Measurements from ENCODE around the gene VLDLR. TPM values are rescaled to one million over a fixed set of nuclear protein-coding genes. Genes with fewer than 3 reads are reported as not detected.
A peak's percentile ranks its signal among the peaks of the same experiment; 100 is the strongest.

Gene VLDLR
- polyA plus RNA-seq, 2 donors = 11.0 to 13.4 TPM

- Histone ChIP-seq H3K4me3 (ENCODE audit: low read depth in 1 of 2, low read length in 2 of 2) (no peak overlapping the region), H3K27me3 (ENCODE audit: control insufficient read depth in 1 of 2, insufficient read depth in 2 of 2, low read length in 2 of 2) (no peaks in the 10 kb centered on the region), H3K36me3 (ENCODE audit: control insufficient read depth in 2 of 2, insufficient read depth in 2 of 2, low read length in 1 of 2) (peaks cover 4 to 6% of the 10 kb centered on the region in 2 donors), H3K27ac (ENCODE audit: low read depth in 2 of 2, low read length in 1 of 2) (peak overlapping the region; percentile 13 to 79), H3K4me1 (ENCODE audit: control insufficient read depth in 2 of 2, insufficient read depth in 2 of 2, low read length in 1 of 2) (no peaks in the 10 kb centered on the region), H3K9me3 (ENCODE audit: control insufficient read depth in 2 of 2, insufficient read depth in 1 of 2, low read depth in 1 of 2, low read length in 1 of 2) (no peaks in the 10 kb centered on the region)
- 21 to 61% methylated on average over 3 of the region's 3 CpGs for WGBS, 2 donors
These were observed 33.9 kb downstream of the VLDLR start for GRCh38 chr9:2655411-2655901.

GRCh38 chr9:2657427-2657826 is 35.8 kb downstream of the VLDLR start:
- peaks cover 4% of the 10 kb centered on the region in 2 donors for H3K36me3 ChIP-seq (ENCODE audit: control insufficient read depth in 2 of 2, insufficient read depth in 2 of 2, low read length in 1 of 2)
- H3K27ac ChIP-seq (ENCODE audit: low read depth in 2 of 2, low read length in 1 of 2) = no peak overlapping the region
- H3K4me1 ChIP-seq (ENCODE audit: control insufficient read depth in 2 of 2, insufficient read depth in 2 of 2, low read length in 1 of 2) = no peaks in the 10 kb centered on the region
- no peak overlapping the region for H3K4me3 ChIP-seq (ENCODE audit: low read depth in 1 of 2, low read length in 2 of 2)
- no peaks in the 10 kb centered on the region for H3K27me3 ChIP-seq (ENCODE audit: control insufficient read depth in 1 of 2, insufficient read depth in 2 of 2, low read length in 2 of 2)
- WGBS, 2 donors = 75 to 79% methylated on average over 9 of the region's 9 CpGs
- no peaks in the 10 kb centered on the region for H3K9me3 ChIP-seq (ENCODE audit: control insufficient read depth in 2 of 2, insufficient read depth in 1 of 2, low read depth in 1 of 2, low read length in 1 of 2)

- H3K27ac ChIP-seq (ENCODE audit: low read depth in 2 of 2, low read length in 1 of 2) = no peak overlapping the region
- no peaks in the 10 kb centered on the region for H3K4me1 ChIP-seq (ENCODE audit: control insufficient read depth in 2 of 2, insufficient read depth in 2 of 2, low read length in 1 of 2)
- WGBS, 2 donors = 81 to 93% methylated on average over 7 of the region's 7 CpGs
- H3K4me3 ChIP-seq (ENCODE audit: low read depth in 1 of 2, low read length in 2 of 2) = no peak overlapping the region
- no peaks in the 10 kb centered on the region for H3K9me3 ChIP-seq (ENCODE audit: control insufficient read depth in 2 of 2, insufficient read depth in 1 of 2, low read depth in 1 of 2, low read length in 1 of 2)
- H3K27me3 ChIP-seq (ENCODE audit: control insufficient read depth in 1 of 2, insufficient read depth in 2 of 2, low read length in 2 of 2) = no peaks in the 10 kb centered on the region
- H3K36me3 ChIP-seq (ENCODE audit: control insufficient read depth in 2 of 2, insufficient read depth in 2 of 2, low read length in 1 of 2) = no peaks in the 10 kb centered on the region
These were observed 40.9 kb downstream of the VLDLR start for GRCh38 chr9:2662496-2662895.

GRCh38 chr9:2663461-2664173 is 42.0 kb downstream of the VLDLR start:
- Histone ChIP-seq H3K9me3 (ENCODE audit: control insufficient read depth in 2 of 2, insufficient read depth in 1 of 2, low read depth in 1 of 2, low read length in 1 of 2) (no peaks in the 10 kb centered on the region), H3K27ac (ENCODE audit: low read depth in 2 of 2, low read length in 1 of 2) (no peak overlapping the region), H3K27me3 (ENCODE audit: control insufficient read depth in 1 of 2, insufficient read depth in 2 of 2, low read length in 2 of 2) (no peaks in the 10 kb centered on the region), H3K4me1 (ENCODE audit: control insufficient read depth in 2 of 2, insufficient read depth in 2 of 2, low read length in 1 of 2) (no peaks in the 10 kb centered on the region), H3K36me3 (ENCODE audit: control insufficient read depth in 2 of 2, insufficient read depth in 2 of 2, low read length in 1 of 2) (no peaks in the 10 kb centered on the region), H3K4me3 (ENCODE audit: low read depth in 1 of 2, low read length in 2 of 2) (no peak overlapping the region)
- 63 to 72% methylated on average over 7 of the region's 7 CpGs for WGBS, 2 donors

- Histone ChIP-seq H3K27ac (ENCODE audit: low read depth in 2 of 2, low read length in 1 of 2) (no peak overlapping the region), H3K4me1 (ENCODE audit: control insufficient read depth in 2 of 2, insufficient read depth in 2 of 2, low read length in 1 of 2) (no peaks in the 10 kb centered on the region), H3K27me3 (ENCODE audit: control insufficient read depth in 1 of 2, insufficient read depth in 2 of 2, low read length in 2 of 2) (no peaks in the 10 kb centered on the region), H3K4me3 (ENCODE audit: low read depth in 1 of 2, low read length in 2 of 2) (no peak overlapping the region), H3K36me3 (ENCODE audit: control insufficient read depth in 2 of 2, insufficient read depth in 2 of 2, low read length in 1 of 2) (no peaks in the 10 kb centered on the region), H3K9me3 (ENCODE audit: control insufficient read depth in 2 of 2, insufficient read depth in 1 of 2, low read depth in 1 of 2, low read length in 1 of 2) (no peaks in the 10 kb centered on the region)
- 63 to 65% methylated on average over 4 of the region's 4 CpGs for WGBS, 2 donors
These were observed 42.8 kb downstream of the VLDLR start for GRCh38 chr9:2664174-2665065.

- H3K4me1 ChIP-seq (ENCODE audit: control insufficient read depth in 2 of 2, insufficient read depth in 2 of 2, low read length in 1 of 2) = no peaks in the 10 kb centered on the region
- WGBS, 2 donors = 88 to 92% methylated on average over 4 of the region's 4 CpGs
- no peaks in the 10 kb centered on the region for H3K9me3 ChIP-seq (ENCODE audit: control insufficient read depth in 2 of 2, insufficient read depth in 1 of 2, low read depth in 1 of 2, low read length in 1 of 2)
- no peaks in the 10 kb centered on the region for H3K27me3 ChIP-seq (ENCODE audit: control insufficient read depth in 1 of 2, insufficient read depth in 2 of 2, low read length in 2 of 2)
- H3K36me3 ChIP-seq (ENCODE audit: control insufficient read depth in 2 of 2, insufficient read depth in 2 of 2, low read length in 1 of 2) = no peaks in the 10 kb centered on the region
- H3K27ac ChIP-seq (ENCODE audit: low read depth in 2 of 2, low read length in 1 of 2) = no peak overlapping the region
- H3K4me3 ChIP-seq (ENCODE audit: low read depth in 1 of 2, low read length in 2 of 2) = no peak overlapping the region
These were observed 45.0 kb downstream of the VLDLR start for GRCh38 chr9:2666569-2666968.

GRCh38 chr9:2673161-2673560 is 51.6 kb downstream of the VLDLR start:
- Histone ChIP-seq H3K27me3 (ENCODE audit: control insufficient read depth in 1 of 2, insufficient read depth in 2 of 2, low read length in 2 of 2) (no peaks in the 10 kb centered on the region), H3K36me3 (ENCODE audit: control insufficient read depth in 2 of 2, insufficient read depth in 2 of 2, low read length in 1 of 2) (no peaks in the 10 kb centered on the region), H3K4me1 (ENCODE audit: control insufficient read depth in 2 of 2, insufficient read depth in 2 of 2, low read length in 1 of 2) (peaks cover 0 to under 1% of the 10 kb centered on the region in 2 donors), H3K4me3 (ENCODE audit: low read depth in 1 of 2, low read length in 2 of 2) (no peak overlapping the region), H3K27ac (ENCODE audit: low read depth in 2 of 2, low read length in 1 of 2) (no peak overlapping the region), H3K9me3 (ENCODE audit: control insufficient read depth in 2 of 2, insufficient read depth in 1 of 2, low read depth in 1 of 2, low read length in 1 of 2) (no peaks in the 10 kb centered on the region)
- 66 to 86% methylated on average over 1 of the region's 3 CpGs for WGBS, 2 donors

- 85 to 89% methylated on average over 9 of the region's 9 CpGs for WGBS, 2 donors
These were observed 52.7 kb downstream of the VLDLR start for GRCh38 chr9:2674141-2674824.

GRCh38 chr9:2675834-2676233 is 54.2 kb downstream of the VLDLR start:
- no peak overlapping the region for H3K4me3 ChIP-seq (ENCODE audit: low read depth in 1 of 2, low read length in 2 of 2)
- H3K36me3 ChIP-seq (ENCODE audit: control insufficient read depth in 2 of 2, insufficient read depth in 2 of 2, low read length in 1 of 2) = no peaks in the 10 kb centered on the region
- H3K27me3 ChIP-seq (ENCODE audit: control insufficient read depth in 1 of 2, insufficient read depth in 2 of 2, low read length in 2 of 2) = no peaks in the 10 kb centered on the region
- WGBS, 2 donors = 44 to 71% methylated on average over 1 of the region's 1 CpG
- no peaks in the 10 kb centered on the region for H3K9me3 ChIP-seq (ENCODE audit: control insufficient read depth in 2 of 2, insufficient read depth in 1 of 2, low read depth in 1 of 2, low read length in 1 of 2)
- peaks cover 0 to 2% of the 10 kb centered on the region in 2 donors for H3K4me1 ChIP-seq (ENCODE audit: control insufficient read depth in 2 of 2, insufficient read depth in 2 of 2, low read length in 1 of 2)
- H3K27ac ChIP-seq (ENCODE audit: low read depth in 2 of 2, low read length in 1 of 2) = peak overlapping the region; percentile 21

More at GRCh38 chr9:2674141-2674824, 52.7 kb downstream of the VLDLR start:
- no peak overlapping the region for H3K27ac ChIP-seq (ENCODE audit: low read depth in 2 of 2, low read length in 1 of 2)
- H3K9me3 ChIP-seq (ENCODE audit: control insufficient read depth in 2 of 2, insufficient read depth in 1 of 2, low read depth in 1 of 2, low read length in 1 of 2) = no peaks in the 10 kb centered on the region
- no peaks in the 10 kb centered on the region for H3K36me3 ChIP-seq (ENCODE audit: control insufficient read depth in 2 of 2, insufficient read depth in 2 of 2, low read length in 1 of 2)
- no peaks in the 10 kb centered on the region for H3K27me3 ChIP-seq (ENCODE audit: control insufficient read depth in 1 of 2, insufficient read depth in 2 of 2, low read length in 2 of 2)
- H3K4me3 ChIP-seq (ENCODE audit: low read depth in 1 of 2, low read length in 2 of 2) = no peak overlapping the region
- H3K4me1 ChIP-seq (ENCODE audit: control insufficient read depth in 2 of 2, insufficient read depth in 2 of 2, low read length in 1 of 2) = peaks cover 0 to 2% of the 10 kb centered on the region in 2 donors

All from esophagus (tissue), 2 donors.